ENCODE data around the gene MED14.

The MED14 gene

GRCh38 chrX:40663078-40663740, 72.1 kb downstream of the MED14 start:
- no peak for DNase-seq

- DNase-seq, result no peak
These were observed 73.9 kb downstream of the MED14 start for GRCh38 chrX:40661489-40661888.

- DNase-seq, result no peak
These were observed 75.0 kb downstream of the MED14 start for GRCh38 chrX:40660381-40660780.

GRCh38 chrX:40653535-40653934, 81.8 kb downstream of the MED14 start:
- DNase-seq, result no peak

GRCh38 chrX:40652664-40653063, 82.7 kb downstream of the MED14 start:
- no peak for DNase-seq

GRCh38 chrX:40651620-40652223, 83.6 kb downstream of the MED14 start:
- DNase-seq, result peak; percentile 51

GRCh38 chrX:40647307-40648197, 87.8 kb downstream of the MED14 start, which contains the start of gene CXorf38:
Gene CXorf38, minus strand, starts transcription at chrX:40647561. Its CDS starts 41 bp downstream, at chrX:40647520.
- peak; percentile 88 for DNase-seq

- peak; percentile 29 for DNase-seq
These were observed 88.6 kb downstream of the MED14 start for GRCh38 chrX:40646489-40647306.

GRCh38 chrX:40644821-40645358, 90.5 kb downstream of the MED14 start:
- DNase-seq, result peak; percentile 75

- peak; percentile 5 for DNase-seq
These were observed 91.2 kb downstream of the MED14 start for GRCh38 chrX:40644176-40644575.

GRCh38 chrX:40637687-40638086, 97.7 kb downstream of the MED14 start:
- DNase-seq, result no peak

GRCh38 chrX:40632199-40632598, 103.1 kb downstream of the MED14 start:
- DNase-seq, result no peak

- no peak for DNase-seq
These were observed 106.8 kb downstream of the MED14 start for GRCh38 chrX:40628506-40628905.

GRCh38 chrX:40625294-40625693, 110.0 kb downstream of the MED14 start:
- no peak for DNase-seq

GRCh38 chrX:40623665-40624064, 111.7 kb downstream of the MED14 start:
- DNase-seq, result no peak

GRCh38 chrX:40623139-40623536, 112.2 kb downstream of the MED14 start, which contains the start of gene MPC1L:
Gene MPC1L, plus strand, starts transcription at chrX:40623428. Its CDS starts 138 bp downstream, at chrX:40623566.
- no peak for DNase-seq

GRCh38 chrX:40622479-40623138, 112.7 kb downstream of the MED14 start:
- DNase-seq, result no peak

- DNase-seq, result no peak
These were observed 117.8 kb downstream of the MED14 start for GRCh38 chrX:40617566-40617965.

- DNase-seq, result no peak
These were observed 119.4 kb downstream of the MED14 start for GRCh38 chrX:40615976-40616375.

GRCh38 chrX:40612511-40612910, 122.8 kb downstream of the MED14 start:
- no peak for DNase-seq

GRCh38 chrX:40607381-40607780, 128.0 kb downstream of the MED14 start:
- no peak for DNase-seq

- DNase-seq, result no peak
These were observed 131.9 kb downstream of the MED14 start for GRCh38 chrX:40603446-40603845.
